MM.1S (cell line): Measurements from ENCODE around the gene HIC1.
"Not testable (repeated sequence)": the region's sequence is repeated elsewhere in the genome, so short reads cannot be mapped to it uniquely, and the experiment has no call there.

Source experiments
- DNase-seq: peaks from one replicate; pipeline ENCODE4 v3.0.0-alpha.2; 2015
- H2AFZ ChIP-seq: fragments of 300-600 bp; sonication (generic); 2 replicates; pipeline ENCODE4 v1.6.0; 2016; ENCODE audit warnings: antibody characterized with exemption, low read length
- H3F3A ChIP-seq: fragments of 300-600 bp; sonication (generic); 2 replicates; pipeline ENCODE4 v1.6.1; 2016; ENCODE audit warnings: mild to moderate bottlenecking, antibody characterized with exemption, low read length, moderate library complexity, mixed read lengths; ENCODE audit not compliant: insufficient read depth
- H3K27ac ChIP-seq: fragments of 300-600 bp; sonication (generic); 2 replicates; pipeline ENCODE4 v1.5.1; 2016; ENCODE audit warnings: mild to moderate bottlenecking, low read length
- H3K27me3 ChIP-seq: fragments of 300-600 bp; sonication (generic); replicated peaks from 2 replicates; pipeline ENCODE4 v1.6.0; 2016; ENCODE audit warnings: low read length; ENCODE audit not compliant: insufficient read depth
- H3K36me3 ChIP-seq: fragments of 300-600 bp; sonication (generic); replicated peaks from 2 replicates; pipeline ENCODE4 v1.6.1; 2016; ENCODE audit warnings: mild to moderate bottlenecking, low read length, mixed read lengths; ENCODE audit not compliant: insufficient read depth
- H3K4me1 ChIP-seq: fragments of 300-600 bp; sonication (generic); 2 replicates; pipeline ENCODE4 v1.6.1; 2016; ENCODE audit warnings: low read length, mixed read lengths
- H3K4me2 ChIP-seq: fragments of 300-600 bp; sonication (generic); 2 replicates; pipeline ENCODE4 v1.6.0; 2016; ENCODE audit warnings: low read depth, low read length
- H3K4me3 ChIP-seq: fragments of 300-600 bp; sonication (generic); 2 replicates; pipeline ENCODE4 v1.5.1; 2016; ENCODE audit warnings: low read length, mixed read lengths
- H3K79me2 ChIP-seq: fragments of 300-600 bp; sonication (generic); 2 replicates; pipeline ENCODE4 v1.6.1; 2016; ENCODE audit warnings: mixed run types, low read length, mixed read lengths
- H3K9ac ChIP-seq: fragments of 300-600 bp; sonication (generic); 2 replicates; pipeline ENCODE4 v1.6.1; 2016; ENCODE audit warnings: low read length, mixed read lengths
- H3K9me2 ChIP-seq: fragments of 300-600 bp; sonication (generic); replicated peaks from 2 replicates; pipeline ENCODE4 v1.6.1; 2016; ENCODE audit warnings: mild to moderate bottlenecking, low read length, mixed read lengths; ENCODE audit not compliant: insufficient read depth
- H3K9me3 ChIP-seq: fragments of 300-600 bp; sonication (generic); replicated peaks from 2 replicates; pipeline ENCODE4 v1.6.1; 2016; ENCODE audit warnings: mild to moderate bottlenecking, low read length, mixed read lengths; ENCODE audit not compliant: insufficient read depth
- H4K20me1 ChIP-seq: fragments of 300-600 bp; sonication (generic); 2 replicates; pipeline ENCODE4 v1.6.1; 2016; ENCODE audit warnings: mild to moderate bottlenecking, low read length, moderate library complexity, mixed read lengths; ENCODE audit not compliant: insufficient read depth
- CTCF ChIP-seq: fragments of 300-600 bp; sonication (generic); IDR thresholded peaks from 2 replicates; pipeline ENCODE4 v1.5.1; 2016; ENCODE audit warnings: antibody characterized with exemption, low read length, mixed read lengths
- EZH2 ChIP-seq: fragments of 300-600 bp; sonication (generic); optimal IDR thresholded peaks from 2 replicates; pipeline ENCODE3; 2017; ENCODE audit warnings: low read depth, mild to moderate bottlenecking, antibody characterized with exemption, low read length, mixed read lengths
- EZH2phosphoT487 ChIP-seq: fragments of 300-600 bp; sonication (generic); IDR thresholded peaks from 2 replicates; pipeline ENCODE4 v1.6.1; 2018; ENCODE audit warnings: antibody characterized with exemption, low read length

HIC1 gene

GRCh38 chr17:2011411-2012371, 43.2 kb upstream of the HIC1 start:
- H2AFZ ChIP-seq, result no peak overlapping the region
- H3K4me1 ChIP-seq, result no peaks in the 10 kb centered on the region
- TF ChIP-seq EZH2phosphoT487 (no peak), CTCF (no peak), EZH2 (no peak)
- peaks cover 80% of the 10 kb centered on the region for H3K27me3 ChIP-seq
- H3K9ac ChIP-seq, result no peak overlapping the region
- H3K79me2 ChIP-seq, result no peaks in the 10 kb centered on the region
- H3K4me2 ChIP-seq, result peak overlapping the region; percentile 4; the same call in 1 of the 2 replicates
- H3K4me3 ChIP-seq, result no peak overlapping the region
- no peaks in the 10 kb centered on the region for H3K9me2 ChIP-seq
- no peaks in the 10 kb centered on the region for H3F3A ChIP-seq
- no peak for DNase-seq
- H3K36me3 ChIP-seq, result no peaks in the 10 kb centered on the region
- H4K20me1 ChIP-seq, result no peaks in the 10 kb centered on the region
- no peak overlapping the region for H3K27ac ChIP-seq
- H3K9me3 ChIP-seq, result no peaks in the 10 kb centered on the region

GRCh38 chr17:2012499-2012898, 42.4 kb upstream of the HIC1 start:
- no peak overlapping the region for H3K9ac ChIP-seq
- no peaks in the 10 kb centered on the region; the same call in 1 of the 2 replicates for H3F3A ChIP-seq
- no peaks in the 10 kb centered on the region for H3K9me3 ChIP-seq
- H3K4me2 ChIP-seq, result no peak overlapping the region
- H3K27me3 ChIP-seq, result peaks cover 79% of the 10 kb centered on the region
- no peak overlapping the region for H3K4me3 ChIP-seq
- no peak for TF ChIP-seq CTCF
- no peak for TF ChIP-seq EZH2phosphoT487
- TF ChIP-seq EZH2, result no peak
- DNase-seq, result no peak
- no peak overlapping the region for H3K27ac ChIP-seq
- H4K20me1 ChIP-seq, result no peaks in the 10 kb centered on the region
- peaks cover 8% of the 10 kb centered on the region for H3K4me1 ChIP-seq
- no peaks in the 10 kb centered on the region for H3K79me2 ChIP-seq
- no peaks in the 10 kb centered on the region for H3K36me3 ChIP-seq
- no peaks in the 10 kb centered on the region for H3K9me2 ChIP-seq
- H2AFZ ChIP-seq, result no peak overlapping the region

- not testable (repeated sequence) for H3K36me3 ChIP-seq, DNase-seq, H2AFZ ChIP-seq, H3F3A ChIP-seq, H3K27ac ChIP-seq, H3K9me3 ChIP-seq, H3K79me2 ChIP-seq, H3K4me3 ChIP-seq, H4K20me1 ChIP-seq, H3K9ac ChIP-seq, H3K9me2 ChIP-seq, H3K4me2 ChIP-seq
- H3K4me1 ChIP-seq, result peaks cover 15% of the 10 kb centered on the region
- H3K27me3 ChIP-seq, result peaks cover 79% of the 10 kb centered on the region
These were observed 41.5 kb upstream of the HIC1 start for GRCh38 chr17:2013220-2013993.
